ENCODE results near the gene SRRD. TPM values are rescaled to one million over a fixed set of nuclear protein-coding genes. Genes with fewer than 3 reads are reported as not detected.

SRRD gene
- total RNA-seq, 2 donors from 2014 or later: 15.1 to 18.7 TPM

DNA sequence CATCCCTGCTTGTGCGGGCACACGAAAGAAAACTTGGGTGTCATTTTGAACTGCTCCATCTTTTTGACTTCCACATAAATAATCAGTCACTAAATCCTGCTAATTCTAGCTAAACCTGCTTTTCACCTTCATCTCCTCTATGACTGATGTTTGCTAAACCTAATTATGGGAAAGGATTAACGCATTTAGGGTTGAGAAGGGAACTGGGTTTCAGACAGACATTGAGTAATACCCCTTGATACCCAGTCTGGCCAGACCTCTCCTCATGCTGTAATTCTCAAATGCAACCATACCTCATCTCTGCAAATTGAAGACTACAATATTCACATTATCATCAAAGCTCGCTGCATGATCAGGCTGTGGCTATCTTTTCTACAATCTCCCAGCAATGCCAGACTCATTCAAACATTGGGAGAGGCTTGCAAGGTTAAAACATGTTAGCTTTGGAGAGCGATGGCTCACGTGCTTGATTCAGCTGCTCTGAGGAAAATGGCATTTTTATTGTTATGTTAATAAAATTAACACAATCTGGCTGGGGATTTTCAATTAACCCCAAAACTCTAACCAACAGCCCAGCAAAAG, 2.5 kb upstream of the SRRD start:
- peaks cover 63% of the 10 kb centered on the region for H3K4me1 Mint-ChIP-seq
- no peak for ATAC-seq
- peaks cover 10% of the 10 kb centered on the region for H3K36me3 Mint-ChIP-seq (ENCODE audit: low read depth)
- no peaks in the 10 kb centered on the region for H3K9me3 ChIP-seq (ENCODE audit: control insufficient read depth, low read length, poor library complexity, severe bottlenecking)
- DNase-seq: no peak
- no peaks in the 10 kb centered on the region for H3K27me3 Mint-ChIP-seq
- peak overlapping the region; percentile 73 for H3K4me3 Mint-ChIP-seq
- H3K27ac Mint-ChIP-seq: peak overlapping the region; percentile 97

DNA sequence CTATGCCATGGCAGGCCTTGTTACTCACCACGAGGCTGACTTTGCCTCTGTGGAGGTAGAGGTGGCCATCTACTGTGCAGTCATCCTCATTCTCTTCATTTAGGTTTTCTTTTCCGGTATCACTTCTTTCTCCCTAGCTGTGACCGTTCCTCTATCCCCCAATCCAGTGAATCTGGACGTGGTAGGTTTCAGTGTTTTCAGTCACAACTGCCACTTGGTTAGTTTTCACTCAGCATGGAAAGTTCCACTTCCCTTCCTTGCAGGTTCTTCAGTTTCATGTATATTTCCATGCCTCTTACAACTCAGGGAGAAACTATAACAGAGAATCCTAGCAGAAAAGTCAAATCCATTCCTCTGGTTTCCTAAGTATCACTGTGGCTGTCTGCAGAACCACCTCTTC, 2.0 kb upstream of the SRRD start:
- Mint-ChIP-seq H3K27me3 (no peaks in the 10 kb centered on the region), H3K4me1 (peaks cover 63% of the 10 kb centered on the region), H3K4me3 (peak overlapping the region; percentile 96), H3K27ac (peak overlapping the region; percentile 97), H3K36me3 (ENCODE audit: low read depth) (peaks cover 10% of the 10 kb centered on the region)
- ATAC-seq (no peak), DNase-seq (no peak)
- no peaks in the 10 kb centered on the region for H3K9me3 ChIP-seq (ENCODE audit: control insufficient read depth, low read length, poor library complexity, severe bottlenecking)

DNA sequence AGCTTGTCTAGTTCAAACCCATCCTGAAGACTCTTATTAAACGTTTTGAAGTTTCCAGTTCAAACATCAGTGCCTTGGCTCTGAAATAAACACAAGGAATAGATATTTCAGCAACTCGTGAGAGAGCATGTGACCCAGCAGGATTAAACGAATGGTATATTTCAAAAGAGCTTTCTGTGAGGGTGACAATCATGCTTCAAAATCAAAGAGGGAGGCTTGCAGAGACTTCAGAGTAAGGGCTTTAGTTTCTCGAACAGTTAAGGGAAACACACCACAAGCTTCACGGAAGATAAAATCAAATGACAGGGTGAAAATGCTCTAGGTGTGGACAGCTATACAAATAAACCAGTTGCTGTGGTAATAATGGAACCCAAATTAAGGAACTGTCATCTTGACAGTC, 1.5 kb upstream of the SRRD start:
- no peak for DNase-seq
- peaks cover 63% of the 10 kb centered on the region for H3K4me1 Mint-ChIP-seq
- H3K27ac Mint-ChIP-seq: peak overlapping the region; percentile 97
- H3K4me3 Mint-ChIP-seq: peak overlapping the region; percentile 96
- peaks cover 10% of the 10 kb centered on the region for H3K36me3 Mint-ChIP-seq (ENCODE audit: low read depth)
- no peak for ATAC-seq
- H3K27me3 Mint-ChIP-seq: no peaks in the 10 kb centered on the region
- no peaks in the 10 kb centered on the region for H3K9me3 ChIP-seq (ENCODE audit: control insufficient read depth, low read length, poor library complexity, severe bottlenecking)

DNA sequence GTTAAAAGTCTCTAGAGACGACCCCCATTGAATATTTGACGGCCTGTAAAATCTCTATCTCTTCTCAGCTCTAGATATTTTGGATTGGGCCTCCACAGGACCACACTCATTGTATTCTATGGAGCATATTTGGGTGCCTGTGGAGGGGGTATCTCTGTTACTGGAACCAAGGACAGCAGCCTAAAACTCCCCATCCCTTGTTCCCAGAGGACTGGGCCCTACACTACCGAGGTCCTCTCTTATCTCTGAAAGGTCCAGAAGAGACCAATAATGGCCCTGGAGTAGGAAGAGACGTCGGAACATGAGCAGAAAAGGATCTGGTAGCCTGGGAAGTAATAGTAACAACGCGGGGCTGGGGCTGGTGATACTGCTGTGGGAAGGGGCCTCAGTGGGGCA, 636 bp upstream of the SRRD start:
- peak overlapping the region; percentile 96 for H3K4me3 Mint-ChIP-seq

DNA sequence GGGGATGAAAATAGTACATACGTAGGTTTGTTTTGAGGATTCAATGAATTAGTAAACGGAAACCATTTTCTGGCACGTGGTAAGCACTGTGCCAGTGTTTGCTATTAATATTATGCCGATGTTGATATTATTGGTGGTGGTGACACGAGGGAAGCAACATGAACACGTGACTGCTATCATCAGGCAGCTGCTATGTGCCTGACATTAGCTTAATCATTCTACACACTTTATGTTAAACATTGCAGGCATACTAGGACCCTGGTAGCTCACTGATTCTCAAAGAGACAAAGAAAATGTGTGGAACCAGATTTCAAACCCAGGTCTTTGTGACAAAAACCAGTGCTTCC, 656 bp downstream of the SRRD start:
- peaks cover 52% of the 10 kb centered on the region for H3K4me1 Mint-ChIP-seq
- H3K27me3 Mint-ChIP-seq: no peaks in the 10 kb centered on the region
- peak overlapping the region; percentile 97 for H3K27ac Mint-ChIP-seq
- peak overlapping the region; percentile 96 for H3K4me3 Mint-ChIP-seq
- H3K9me3 ChIP-seq (ENCODE audit: control insufficient read depth, low read length, poor library complexity, severe bottlenecking): no peaks in the 10 kb centered on the region
- ATAC-seq (peak; percentile 37), DNase-seq (no peak)
- H3K36me3 Mint-ChIP-seq (ENCODE audit: low read depth): peaks cover 5% of the 10 kb centered on the region

More for the DNA sequence above, 636 bp upstream of the SRRD start:
- Mint-ChIP-seq H3K36me3 (ENCODE audit: low read depth) (peaks cover 3% of the 10 kb centered on the region), H3K27ac (peak overlapping the region; percentile 97), H3K27me3 (no peaks in the 10 kb centered on the region), H3K4me1 (peaks cover 57% of the 10 kb centered on the region)
- DNase-seq (no peak), ATAC-seq (no peak)
- no peaks in the 10 kb centered on the region for H3K9me3 ChIP-seq (ENCODE audit: control insufficient read depth, low read length, poor library complexity, severe bottlenecking)

DNA sequence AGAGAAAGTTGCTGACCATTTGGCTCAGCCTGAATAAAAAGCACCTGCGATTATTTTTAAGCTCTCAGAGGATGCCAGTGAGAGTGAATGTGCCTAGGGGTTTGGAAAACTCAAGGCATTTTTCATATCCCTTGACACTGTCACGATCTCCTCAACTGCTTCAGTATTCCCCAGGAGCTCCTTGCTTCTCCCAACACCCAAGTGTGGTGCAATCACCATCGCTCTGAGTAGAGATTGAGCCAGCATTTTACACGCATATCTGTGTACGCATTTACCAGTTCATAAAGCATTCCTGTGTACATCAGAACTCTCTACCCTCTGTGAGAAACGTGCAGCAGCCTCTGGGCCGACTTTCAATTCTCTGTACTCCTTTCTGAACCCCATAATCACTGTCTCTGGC, 1.3 kb downstream of the SRRD start:
- DNase-seq (no peak), ATAC-seq (no peak)
- H3K9me3 ChIP-seq (ENCODE audit: control insufficient read depth, low read length, poor library complexity, severe bottlenecking): no peaks in the 10 kb centered on the region
- Mint-ChIP-seq H3K4me3 (no peak overlapping the region), H3K27me3 (no peaks in the 10 kb centered on the region), H3K36me3 (ENCODE audit: low read depth) (peaks cover 5% of the 10 kb centered on the region), H3K27ac (peak overlapping the region; percentile 97), H3K4me1 (peaks cover 45% of the 10 kb centered on the region)

DNA sequence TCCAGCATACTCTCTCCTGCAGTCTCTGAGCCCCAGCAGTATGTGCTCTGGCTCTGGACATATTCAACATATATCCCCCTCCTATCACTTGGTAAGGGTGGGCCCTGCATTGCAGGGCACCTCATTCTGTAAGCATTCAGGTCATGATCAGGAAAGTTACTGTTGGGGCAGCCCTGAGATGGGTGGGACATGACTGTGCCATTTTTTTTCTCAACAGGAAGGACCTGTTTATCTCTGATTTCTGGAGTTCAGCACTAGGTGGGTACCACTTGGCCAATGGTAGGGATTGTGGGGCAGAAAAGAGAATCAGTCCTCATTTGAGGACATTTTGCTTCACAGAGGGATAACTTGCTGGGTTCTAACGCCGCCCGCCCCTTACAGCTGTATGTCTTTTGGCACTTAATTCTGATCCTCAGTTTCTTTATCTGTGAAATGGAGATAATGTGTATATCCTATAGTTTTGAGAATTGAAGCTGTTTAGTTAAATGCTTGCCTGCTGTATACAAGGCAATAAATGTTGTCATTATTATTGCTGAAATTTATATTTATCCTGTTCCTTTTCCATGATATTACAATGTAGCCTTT, 2.2 kb downstream of the SRRD start:
- Mint-ChIP-seq H3K27ac (no peak overlapping the region), H3K4me1 (peaks cover 40% of the 10 kb centered on the region), H3K4me3 (peak overlapping the region; percentile 55), H3K27me3 (no peaks in the 10 kb centered on the region), H3K36me3 (ENCODE audit: low read depth) (peaks cover 7% of the 10 kb centered on the region)
- DNase-seq: no peak
- no peak for ATAC-seq
- no peaks in the 10 kb centered on the region for H3K9me3 ChIP-seq (ENCODE audit: control insufficient read depth, low read length, poor library complexity, severe bottlenecking)

GRCh38 chr22:26486394-26486793, 2.7 kb downstream of the SRRD start:
- Mint-ChIP-seq H3K4me1 (peaks cover 35% of the 10 kb centered on the region), H3K27ac (no peak overlapping the region), H3K4me3 (peak overlapping the region; percentile 55), H3K27me3 (no peaks in the 10 kb centered on the region), H3K36me3 (ENCODE audit: low read depth) (peaks cover 9% of the 10 kb centered on the region)
- ATAC-seq (no peak), DNase-seq (no peak)
- H3K9me3 ChIP-seq (ENCODE audit: control insufficient read depth, low read length, poor library complexity, severe bottlenecking): no peaks in the 10 kb centered on the region

GRCh38 chr22:26487996-26488395, 4.3 kb downstream of the SRRD start:
- Mint-ChIP-seq H3K36me3 (ENCODE audit: low read depth) (peaks cover 7% of the 10 kb centered on the region), H3K27me3 (no peaks in the 10 kb centered on the region), H3K27ac (peak overlapping the region; percentile 92), H3K4me1 (peaks cover 21% of the 10 kb centered on the region), H3K4me3 (no peak overlapping the region)
- ATAC-seq (no peak), DNase-seq (no peak)
- no peaks in the 10 kb centered on the region for H3K9me3 ChIP-seq (ENCODE audit: control insufficient read depth, low read length, poor library complexity, severe bottlenecking)

DNA sequence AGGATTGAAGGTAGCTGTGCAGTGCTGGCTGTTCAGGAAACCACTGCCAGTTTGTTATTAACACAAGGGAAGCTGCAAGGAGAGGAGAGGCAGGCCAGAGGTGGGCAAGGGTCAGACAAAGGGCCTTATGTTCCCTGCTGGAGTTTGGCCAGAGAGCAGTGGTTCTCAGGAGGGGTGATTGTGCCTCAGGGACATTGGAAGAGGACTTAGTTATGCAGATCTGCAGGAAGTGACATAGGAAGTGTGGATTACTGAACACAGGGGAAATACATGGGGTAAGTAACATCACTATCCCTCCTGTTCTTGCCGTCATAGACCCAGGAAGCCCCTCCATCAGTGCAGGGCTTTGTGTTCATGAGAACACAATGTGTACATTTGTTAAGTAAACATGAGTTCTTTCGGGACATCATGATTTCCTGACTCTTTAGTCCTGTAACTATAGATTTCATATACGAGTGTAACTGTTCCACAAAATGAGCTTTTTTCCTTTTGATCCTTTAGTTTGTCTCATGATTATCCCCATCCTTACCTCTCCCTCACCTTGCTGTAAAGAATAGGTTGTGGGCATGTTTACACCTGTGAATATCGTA, 5.9 kb downstream of the SRRD start:
- H3K4me1 Mint-ChIP-seq: peaks cover 11% of the 10 kb centered on the region
- H3K27ac Mint-ChIP-seq: peak overlapping the region; percentile 92
- H3K36me3 Mint-ChIP-seq (ENCODE audit: low read depth): peaks cover 7% of the 10 kb centered on the region

DNA sequence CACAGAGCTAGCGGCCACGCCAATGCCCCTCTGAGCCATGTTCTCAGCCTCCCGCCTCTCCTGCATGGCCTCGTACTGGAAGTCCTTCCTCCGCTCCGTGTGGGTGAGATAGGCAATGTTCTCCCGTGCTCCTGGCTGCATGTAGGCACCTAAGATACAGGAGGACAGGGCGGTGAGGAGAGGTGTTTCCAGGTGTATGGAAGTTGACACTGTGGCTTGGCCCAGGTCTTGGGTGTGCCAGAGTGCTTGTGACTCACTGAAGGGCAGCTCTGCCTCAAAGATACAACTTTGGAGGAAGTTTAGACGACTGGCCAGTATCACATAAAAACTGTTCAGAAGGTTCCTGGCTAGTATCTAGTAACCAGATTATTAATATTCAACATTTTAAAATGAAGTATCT, 8.5 kb downstream of the SRRD start:
- H3K36me3 Mint-ChIP-seq (ENCODE audit: low read depth): peaks cover 12% of the 10 kb centered on the region
- no peak for DNase-seq
- H3K4me1 Mint-ChIP-seq: no peaks in the 10 kb centered on the region
- H3K9me3 ChIP-seq (ENCODE audit: control insufficient read depth, low read length, poor library complexity, severe bottlenecking): no peaks in the 10 kb centered on the region
- H3K4me3 Mint-ChIP-seq: no peak overlapping the region
- ATAC-seq: no peak
- no peak overlapping the region for H3K27ac Mint-ChIP-seq
- H3K27me3 Mint-ChIP-seq: no peaks in the 10 kb centered on the region

More for the DNA sequence above, 5.9 kb downstream of the SRRD start:
- Mint-ChIP-seq H3K4me3 (no peak overlapping the region), H3K27me3 (no peaks in the 10 kb centered on the region)
- no peaks in the 10 kb centered on the region for H3K9me3 ChIP-seq (ENCODE audit: control insufficient read depth, low read length, poor library complexity, severe bottlenecking)
- no peak for DNase-seq
- ATAC-seq: no peak

DNA sequence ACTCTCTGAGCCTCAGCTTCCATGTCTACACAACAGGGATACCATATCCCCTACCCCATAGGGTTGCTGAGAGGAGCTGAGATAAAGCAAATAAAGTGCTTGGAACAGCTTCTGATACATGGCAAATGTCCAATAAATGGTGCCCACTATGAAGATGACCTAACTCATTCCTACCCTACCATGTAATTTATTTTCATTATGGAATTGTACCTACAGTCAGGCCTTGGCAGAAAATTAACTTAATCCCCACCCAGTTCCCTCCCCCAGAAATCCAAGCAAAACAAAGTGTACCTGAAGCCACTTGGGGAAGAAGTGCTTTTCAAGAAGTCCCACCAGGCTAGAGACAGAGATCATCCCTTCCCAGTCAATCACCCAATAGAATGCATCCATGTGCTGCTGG, 10.8 kb downstream of the SRRD start:
- Mint-ChIP-seq H3K27me3 (no peaks in the 10 kb centered on the region), H3K4me3 (no peak overlapping the region), H3K36me3 (ENCODE audit: low read depth) (peaks cover 9% of the 10 kb centered on the region), H3K4me1 (no peaks in the 10 kb centered on the region), H3K27ac (peak overlapping the region; percentile 21)
- DNase-seq: no peak
- H3K9me3 ChIP-seq (ENCODE audit: control insufficient read depth, low read length, poor library complexity, severe bottlenecking): no peaks in the 10 kb centered on the region
- ATAC-seq: no peak

DNA sequence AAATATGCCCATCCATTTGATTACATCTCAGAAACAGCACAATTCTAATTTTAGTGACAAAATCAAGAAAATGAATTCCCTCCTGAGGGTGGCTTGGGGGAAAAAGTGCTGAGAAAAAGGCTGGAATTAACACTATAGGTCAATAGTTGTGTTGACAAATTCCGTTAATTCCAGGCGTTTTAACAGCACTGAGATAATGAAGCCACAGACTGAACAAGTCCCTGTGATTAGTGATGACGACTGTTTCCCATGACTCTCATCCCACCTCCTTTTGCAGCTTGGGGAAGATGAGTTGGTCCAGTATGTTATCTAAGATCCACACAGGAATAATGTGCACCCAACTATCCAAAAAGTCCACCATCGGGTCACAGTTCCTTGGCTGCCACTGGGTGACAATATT, 12.8 kb downstream of the SRRD start:
- Mint-ChIP-seq H3K4me3 (no peak overlapping the region), H3K36me3 (ENCODE audit: low read depth) (peaks cover 5% of the 10 kb centered on the region), H3K27me3 (no peaks in the 10 kb centered on the region), H3K27ac (peak overlapping the region; percentile 63), H3K4me1 (no peaks in the 10 kb centered on the region)
- ATAC-seq (no peak), DNase-seq (no peak)
- no peaks in the 10 kb centered on the region for H3K9me3 ChIP-seq (ENCODE audit: control insufficient read depth, low read length, poor library complexity, severe bottlenecking)

DNA sequence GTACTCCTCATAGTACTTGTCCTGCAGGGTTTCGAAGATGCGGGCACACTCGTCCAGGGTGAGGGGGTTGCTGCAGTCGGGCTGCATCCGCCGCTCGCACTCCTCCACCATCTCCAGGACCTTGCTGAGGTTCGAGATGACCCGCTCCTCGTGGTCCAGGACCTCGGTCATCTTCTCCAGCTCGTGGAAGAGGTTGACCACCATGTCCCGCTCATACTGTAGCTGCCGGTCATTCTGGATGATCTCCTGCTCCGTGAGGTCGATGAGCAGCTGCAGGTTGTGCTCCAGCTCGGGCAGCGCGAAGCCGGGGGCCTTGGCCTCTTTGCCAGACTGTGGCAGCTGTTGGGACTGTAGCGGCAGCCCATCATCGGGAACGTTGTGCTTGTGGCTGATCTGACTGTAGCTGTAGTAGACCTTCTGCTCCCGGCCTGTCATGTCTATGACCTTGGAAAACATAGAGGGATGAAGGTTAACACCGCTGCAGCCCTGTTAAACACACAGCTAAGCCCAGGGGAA, 15.6 kb downstream of the SRRD start:
- ATAC-seq (no peak), DNase-seq (no peak)
- Mint-ChIP-seq H3K36me3 (ENCODE audit: low read depth) (peaks cover 12% of the 10 kb centered on the region), H3K27ac (peak overlapping the region; percentile 63), H3K4me1 (peaks cover 14% of the 10 kb centered on the region), H3K27me3 (no peaks in the 10 kb centered on the region), H3K4me3 (no peak overlapping the region)
- no peaks in the 10 kb centered on the region for H3K9me3 ChIP-seq (ENCODE audit: control insufficient read depth, low read length, poor library complexity, severe bottlenecking)
